IPS DF 4.7 (cell line): ENCODE data around the gene DLL1.

Experiments used
- DNase-seq: peaks from one replicate; pipeline ENCODE4 v3.0.0-alpha.2; 2013; ENCODE audit warnings: low spot score; ENCODE audit errors: extremely low read depth

The DLL1 gene

GRCh38 chr6:170233286-170234205 is 57.3 kb downstream of the DLL1 start:
- no peak for DNase-seq
